ENCODE measurements around the gene PEMT. TPM values are rescaled to one million over a fixed set of nuclear protein-coding genes. Genes with fewer than 3 reads are reported as not detected.
"Not testable (repeated sequence)": the region's sequence is repeated elsewhere in the genome, so short reads cannot be mapped to it uniquely, and the experiment has no call there.

Gene PEMT
- total RNA-seq, 2 donors from 2014 or later: 38.3 to 52.7 TPM

GRCh38 chr17:17636272-17636885 is 44.9 kb upstream of the PEMT start:
- H3K4me1 Mint-ChIP-seq: no peaks in the 10 kb centered on the region

GRCh38 chr17:17635537-17636271 is 44.2 kb upstream of the PEMT start:
- not testable (repeated sequence) for H3K9me3 ChIP-seq (ENCODE audit: control insufficient read depth, low read length); H3K36me3 Mint-ChIP-seq (ENCODE audit: low read depth); DNase-seq; H3K4me3 ChIP-seq (ENCODE audit: low read length); H3K27ac Mint-ChIP-seq; H3K27ac ChIP-seq (ENCODE audit: low read depth, low read length); H3K4me3 Mint-ChIP-seq; H3K27me3 Mint-ChIP-seq (ENCODE audit: insufficient read depth); H3K4me1 Mint-ChIP-seq; H3K36me3 ChIP-seq (ENCODE audit: control insufficient read depth, insufficient read depth, low read length); H3K9me3 Mint-ChIP-seq; H3K27me3 ChIP-seq (ENCODE audit: control insufficient read depth, insufficient read depth, low read length, poor library complexity, severe bottlenecking); H3K4me1 ChIP-seq (ENCODE audit: control insufficient read depth, insufficient read depth, low read length); H3K9ac ChIP-seq (ENCODE audit: extremely low read depth, low read length, poor library complexity, severe bottlenecking)
- WGBS, 2 experiments (ENCODE audit: insufficient coverage in 1 of 2, insufficient read length in 1 of 2): 92 to 95% methylated on average over 5 to 15 of the region's 15 CpGs

More at GRCh38 chr17:17636272-17636885, 44.9 kb upstream of the PEMT start:
- Mint-ChIP-seq H3K27me3 (ENCODE audit: insufficient read depth) (no peaks in the 10 kb centered on the region), H3K27ac (no peak overlapping the region), H3K36me3 (ENCODE audit: low read depth) (no peaks in the 10 kb centered on the region), H3K4me3 (no peak overlapping the region), H3K9me3 (peaks cover 9% of the 10 kb centered on the region)
- Histone ChIP-seq H3K27me3 (ENCODE audit: control insufficient read depth, insufficient read depth, low read length, poor library complexity, severe bottlenecking) (no peaks in the 10 kb centered on the region), H3K9me3 (ENCODE audit: control insufficient read depth, low read length) (no peaks in the 10 kb centered on the region), H3K27ac (ENCODE audit: low read depth, low read length) (no peak overlapping the region), H3K4me1 (ENCODE audit: control insufficient read depth, insufficient read depth, low read length) (no peaks in the 10 kb centered on the region), H3K36me3 (ENCODE audit: control insufficient read depth, insufficient read depth, low read length) (no peaks in the 10 kb centered on the region), H3K9ac (ENCODE audit: extremely low read depth, low read length, poor library complexity, severe bottlenecking) (no peak overlapping the region), H3K4me3 (ENCODE audit: low read length) (no peak overlapping the region)
- TF ChIP-seq CTCF (conservative IDR thresholded peaks at IDR 0.05): no peak
- no peak for DNase-seq
- 93 to 96% methylated on average over 5 of the region's 5 CpGs for WGBS, 2 experiments (ENCODE audit: insufficient coverage in 1 of 2, insufficient read length in 1 of 2)

GRCh38 chr17:17635126-17635525 is 43.6 kb upstream of the PEMT start:
- TF ChIP-seq CTCF (conservative IDR thresholded peaks at IDR 0.05): no peak
- no peak overlapping the region for H3K9ac ChIP-seq (ENCODE audit: extremely low read depth, low read length, poor library complexity, severe bottlenecking)
- H3K4me3 Mint-ChIP-seq: no peak overlapping the region
- no peak for DNase-seq
- no peaks in the 10 kb centered on the region for H3K4me1 Mint-ChIP-seq
- no peaks in the 10 kb centered on the region for H3K36me3 ChIP-seq (ENCODE audit: control insufficient read depth, insufficient read depth, low read length)
- H3K4me3 ChIP-seq (ENCODE audit: low read length): no peak overlapping the region
- H3K27ac ChIP-seq (ENCODE audit: low read depth, low read length): no peak overlapping the region
- peaks cover 9% of the 10 kb centered on the region for H3K9me3 Mint-ChIP-seq
- WGBS, 2 experiments (ENCODE audit: insufficient coverage in 1 of 2, insufficient read length in 1 of 2): 91% methylated on average over 5 of the region's 5 CpGs
- H3K27me3 Mint-ChIP-seq (ENCODE audit: insufficient read depth): no peaks in the 10 kb centered on the region
- H3K36me3 Mint-ChIP-seq (ENCODE audit: low read depth): no peaks in the 10 kb centered on the region
- H3K4me1 ChIP-seq (ENCODE audit: control insufficient read depth, insufficient read depth, low read length): no peaks in the 10 kb centered on the region
- no peaks in the 10 kb centered on the region for H3K27me3 ChIP-seq (ENCODE audit: control insufficient read depth, insufficient read depth, low read length, poor library complexity, severe bottlenecking)
- no peak overlapping the region for H3K27ac Mint-ChIP-seq
- no peaks in the 10 kb centered on the region for H3K9me3 ChIP-seq (ENCODE audit: control insufficient read depth, low read length)
